Lower leg skin (tissue), 4 donors: ENCODE measurements around the gene FAM3D. TPM values are rescaled to one million over a fixed set of nuclear protein-coding genes. Genes with fewer than 3 reads are reported as not detected.

Experiments used
- DNase-seq, 2 donors: peaks; one replicate each; pipeline ENCODE4 v3.0.0-alpha.2; 2019; ENCODE audit warnings: low spot score in 2 of 2
- H3K4me3 ChIP-seq: fragments of 200-600 bp; sonication (generic); 2 replicates; pipeline ENCODE4 v1.5.1; 2017; ENCODE audit warnings: mild to moderate bottlenecking, low read depth; ENCODE audit not compliant: poor library complexity, severe bottlenecking
- POLR2A ChIP-seq, 2 donors: fragments of 450-650 bp; IDR thresholded peaks; one replicate each; pipeline ENCODE4 v1.6.1; 2016 to 2017; ENCODE audit warnings: antibody characterized with exemption in 2 of 2, mild to moderate bottlenecking in 1 of 2, moderate library complexity in 1 of 2
- WGBS, 2 donors: methylation state at CpG; one replicate each; pipeline ENCODE4 v1.1.5; 2018; 5-methylcytosine and 5-hydroxymethylcytosine counted together
- intact Hi-C: fragments of 100-400 bp; cut with DNase I; formaldehyde crosslinking; loops from one replicate; pipeline ENCODE4 v1.15.0; 2023; ENCODE audit warnings: low total_unique reads
- total RNA-seq, 4 donors: library from RNA; depleted of rRNA; stranded (reverse); fragments of >200 nt; gene quantifications; one replicate each; pipeline ENCODE4 v1.1.0, GENCODE V29; 2016
- TF ChIP-seq, protein P1 (sequence below), 3 donors: fragments of 450-650 bp; IDR thresholded peaks; one replicate each; pipeline ENCODE4 v1.5.1; 2016; ENCODE audit warnings: antibody characterized with exemption in 3 of 3, mild to moderate bottlenecking in 3 of 3, moderate library complexity in 2 of 3

Gene FAM3D
- total RNA-seq, 4 donors from 2014 or later = 3.7 to 3.8 (median 3.8) TPM; not detected in 1

DNA sequence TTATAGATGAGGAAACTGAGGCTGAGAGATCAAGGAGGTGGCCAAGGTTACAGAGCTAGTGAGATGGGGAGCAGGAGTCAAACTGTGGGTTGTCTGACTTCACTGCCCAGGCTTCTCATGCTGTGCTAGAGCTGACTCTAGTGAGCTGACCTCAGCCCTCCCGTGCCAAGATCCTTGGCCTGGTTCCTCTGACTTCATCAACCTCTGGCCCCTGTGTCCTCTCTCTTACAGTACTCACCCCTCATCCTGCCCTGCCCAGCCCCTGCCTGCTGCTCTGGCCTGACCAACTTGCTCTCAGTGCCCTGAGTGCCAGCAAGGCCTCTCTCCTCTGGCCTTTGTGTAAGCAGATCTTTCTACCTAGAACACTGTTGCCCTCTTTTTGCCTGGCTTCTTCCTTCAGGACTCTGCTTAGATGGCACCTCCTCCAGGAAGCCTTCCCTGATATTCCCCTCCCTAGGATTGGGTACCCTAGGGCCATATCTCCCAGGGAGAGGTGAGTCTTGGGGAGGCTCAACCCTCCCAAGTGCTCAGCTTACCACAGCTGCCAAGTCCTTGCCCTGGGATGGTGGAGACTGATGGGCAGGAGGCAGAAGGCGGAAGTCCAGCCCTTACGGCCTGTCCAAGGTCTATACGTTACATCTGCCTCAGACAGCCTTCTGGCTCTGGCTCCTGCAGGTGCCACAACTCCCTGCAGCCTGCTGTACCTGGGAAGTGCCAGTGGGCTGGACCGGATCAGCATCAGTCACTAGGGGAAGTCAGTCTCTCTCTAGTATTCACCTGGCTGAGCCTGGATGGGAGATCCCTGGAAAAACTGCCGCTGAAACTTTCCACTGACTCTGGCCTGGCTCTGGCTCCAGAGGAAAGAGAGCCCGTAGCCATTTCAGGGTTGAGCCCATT lies 53.1 kb downstream of the FAM3D start:
- no peak for DNase-seq
- intact Hi-C loops = no loop called here
- 74 to 75% methylated on average over 7 of the region's 7 CpGs for WGBS, 2 donors
- no peak overlapping the region for H3K4me3 ChIP-seq
- TF ChIP-seq POLR2A (IDR thresholded peaks at IDR 0.05) = no peak
- TF ChIP-seq, protein P1, sequence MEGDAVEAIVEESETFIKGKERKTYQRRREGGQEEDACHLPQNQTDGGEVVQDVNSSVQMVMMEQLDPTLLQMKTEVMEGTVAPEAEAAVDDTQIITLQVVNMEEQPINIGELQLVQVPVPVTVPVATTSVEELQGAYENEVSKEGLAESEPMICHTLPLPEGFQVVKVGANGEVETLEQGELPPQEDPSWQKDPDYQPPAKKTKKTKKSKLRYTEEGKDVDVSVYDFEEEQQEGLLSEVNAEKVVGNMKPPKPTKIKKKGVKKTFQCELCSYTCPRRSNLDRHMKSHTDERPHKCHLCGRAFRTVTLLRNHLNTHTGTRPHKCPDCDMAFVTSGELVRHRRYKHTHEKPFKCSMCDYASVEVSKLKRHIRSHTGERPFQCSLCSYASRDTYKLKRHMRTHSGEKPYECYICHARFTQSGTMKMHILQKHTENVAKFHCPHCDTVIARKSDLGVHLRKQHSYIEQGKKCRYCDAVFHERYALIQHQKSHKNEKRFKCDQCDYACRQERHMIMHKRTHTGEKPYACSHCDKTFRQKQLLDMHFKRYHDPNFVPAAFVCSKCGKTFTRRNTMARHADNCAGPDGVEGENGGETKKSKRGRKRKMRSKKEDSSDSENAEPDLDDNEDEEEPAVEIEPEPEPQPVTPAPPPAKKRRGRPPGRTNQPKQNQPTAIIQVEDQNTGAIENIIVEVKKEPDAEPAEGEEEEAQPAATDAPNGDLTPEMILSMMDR (IDR thresholded peaks at IDR 0.05) = no peak

- no peak for TF ChIP-seq POLR2A (IDR thresholded peaks at IDR 0.05)
- TF ChIP-seq, protein P1 (IDR thresholded peaks at IDR 0.05) = no peak
- 79 to 84% methylated on average over 9 of the region's 9 CpGs for WGBS, 2 donors
- intact Hi-C loops = no loop called here
- no peak overlapping the region for H3K4me3 ChIP-seq
- DNase-seq = no peak
Measured at GRCh38 chr3:58612830-58613229, 53.7 kb downstream of the FAM3D start.

- no peak overlapping the region for H3K4me3 ChIP-seq
- DNase-seq = no peak
- TF ChIP-seq, protein P1 (IDR thresholded peaks at IDR 0.05) = no peak
- TF ChIP-seq POLR2A (IDR thresholded peaks at IDR 0.05) = no peak
- intact Hi-C loops = no loop called here
- WGBS, 2 donors = 85 to 89% methylated on average over 7 of the region's 7 CpGs
Measured at GRCh38 chr3:58609990-58610389, 56.6 kb downstream of the FAM3D start.

DNA sequence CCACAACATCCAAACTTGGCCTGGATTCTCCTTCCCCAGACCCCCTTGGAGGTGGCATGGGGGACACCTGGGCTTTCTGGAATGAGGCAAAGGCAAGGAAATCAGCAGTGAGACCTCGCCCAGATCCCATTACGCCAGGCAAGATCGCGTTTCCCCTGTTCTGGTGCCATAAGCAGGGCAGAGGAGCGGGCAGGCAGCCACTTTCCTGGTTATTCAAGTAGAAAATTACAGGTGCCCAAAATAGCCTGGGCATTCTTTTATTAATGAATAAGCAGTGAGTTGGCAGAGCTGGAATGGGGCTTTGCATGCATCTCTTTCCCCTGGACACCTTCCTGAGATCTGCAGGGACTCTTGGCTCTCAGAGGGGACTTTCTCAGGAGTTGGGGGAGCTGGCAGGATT lies 57.9 kb downstream of the FAM3D start:
- no peak overlapping the region for H3K4me3 ChIP-seq
- WGBS, 2 donors = 39 to 81% methylated on average over 5 of the region's 5 CpGs
- DNase-seq = no peak
- intact Hi-C loops = no loop called here
- TF ChIP-seq, protein P1 (IDR thresholded peaks at IDR 0.05) = no peak

- WGBS, 2 donors = 80 to 86% methylated on average over 4 of the region's 4 CpGs
- TF ChIP-seq POLR2A (IDR thresholded peaks at IDR 0.05) = no peak
- TF ChIP-seq, protein P1 (IDR thresholded peaks at IDR 0.05) = no peak
- no peak for DNase-seq
- intact Hi-C loops = no loop called here
- H3K4me3 ChIP-seq = no peak overlapping the region
Measured at GRCh38 chr3:58607816-58608215, 58.8 kb downstream of the FAM3D start.
